GM10266 (cell line): Measurements from ENCODE around the gene TAGLN.
A peak's percentile ranks its signal among the peaks of the same experiment; 100 is the strongest.
"Not testable (repeated sequence)": the region's sequence is repeated elsewhere in the genome, so short reads cannot be mapped to it uniquely, and the experiment has no call there.

Experiments
- DNase-seq: peaks from one replicate; pipeline ENCODE4 v3.0.0; 2012; ENCODE audit errors: extremely low spot score
- TF ChIP-seq, protein P1 (sequence below): IDR thresholded peaks from 2 replicates; pipeline ENCODE4 v1.5.1; 2012; ENCODE audit warnings: mild to moderate bottlenecking, low read depth; ENCODE audit not compliant: control insufficient read depth, insufficient read depth; ENCODE audit errors: missing control alignments

The TAGLN gene

DNA sequence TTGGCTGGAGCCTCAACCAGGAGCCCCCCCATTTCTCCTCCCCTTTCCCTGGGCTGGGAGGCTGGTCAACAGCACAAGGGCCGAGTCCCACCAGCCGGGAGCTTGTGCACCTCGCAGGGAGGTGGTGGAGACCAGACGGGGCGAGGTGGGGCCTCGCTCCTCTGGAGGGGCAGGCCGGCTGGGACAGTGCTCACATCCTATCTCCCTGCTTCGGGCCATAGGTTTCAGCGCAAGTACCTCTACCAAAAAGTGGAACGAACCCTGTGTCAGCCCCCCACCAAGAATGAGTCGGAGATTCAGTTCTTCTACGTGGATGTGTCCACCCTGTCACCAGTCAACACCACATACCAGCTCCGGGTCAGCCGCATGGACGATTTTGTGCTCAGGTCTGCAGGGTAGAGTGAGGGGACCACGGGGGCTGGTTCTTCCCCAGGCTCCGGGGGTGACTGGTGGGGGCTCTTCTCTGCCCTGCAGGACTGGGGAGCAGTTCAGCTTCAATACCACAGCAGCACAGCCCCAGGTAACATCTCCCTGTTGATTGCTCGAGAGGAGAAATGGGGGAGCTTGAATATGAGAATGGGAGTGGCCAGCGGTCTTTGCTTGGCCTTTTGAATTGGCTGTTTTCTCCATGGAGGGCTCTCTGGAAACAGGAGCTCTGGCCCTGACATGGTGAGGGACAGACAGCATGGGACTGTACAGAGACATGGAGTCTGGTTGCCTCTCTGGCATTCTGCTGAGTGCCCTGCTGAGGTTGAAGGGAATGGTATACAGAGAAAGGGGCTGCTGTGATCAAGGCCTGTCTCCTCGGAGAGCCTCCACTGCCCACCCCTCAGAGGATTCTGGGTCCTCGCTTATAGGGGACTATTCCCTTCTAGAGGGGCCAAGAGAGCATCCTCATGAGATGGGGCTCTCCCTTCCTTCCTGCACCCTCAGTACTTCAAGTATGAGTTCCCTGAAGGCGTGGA lies 17.3 kb upstream of the TAGLN start:
- DNase-seq, result no peak
- TF ChIP-seq, protein P1, sequence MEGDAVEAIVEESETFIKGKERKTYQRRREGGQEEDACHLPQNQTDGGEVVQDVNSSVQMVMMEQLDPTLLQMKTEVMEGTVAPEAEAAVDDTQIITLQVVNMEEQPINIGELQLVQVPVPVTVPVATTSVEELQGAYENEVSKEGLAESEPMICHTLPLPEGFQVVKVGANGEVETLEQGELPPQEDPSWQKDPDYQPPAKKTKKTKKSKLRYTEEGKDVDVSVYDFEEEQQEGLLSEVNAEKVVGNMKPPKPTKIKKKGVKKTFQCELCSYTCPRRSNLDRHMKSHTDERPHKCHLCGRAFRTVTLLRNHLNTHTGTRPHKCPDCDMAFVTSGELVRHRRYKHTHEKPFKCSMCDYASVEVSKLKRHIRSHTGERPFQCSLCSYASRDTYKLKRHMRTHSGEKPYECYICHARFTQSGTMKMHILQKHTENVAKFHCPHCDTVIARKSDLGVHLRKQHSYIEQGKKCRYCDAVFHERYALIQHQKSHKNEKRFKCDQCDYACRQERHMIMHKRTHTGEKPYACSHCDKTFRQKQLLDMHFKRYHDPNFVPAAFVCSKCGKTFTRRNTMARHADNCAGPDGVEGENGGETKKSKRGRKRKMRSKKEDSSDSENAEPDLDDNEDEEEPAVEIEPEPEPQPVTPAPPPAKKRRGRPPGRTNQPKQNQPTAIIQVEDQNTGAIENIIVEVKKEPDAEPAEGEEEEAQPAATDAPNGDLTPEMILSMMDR, result no peak

DNA sequence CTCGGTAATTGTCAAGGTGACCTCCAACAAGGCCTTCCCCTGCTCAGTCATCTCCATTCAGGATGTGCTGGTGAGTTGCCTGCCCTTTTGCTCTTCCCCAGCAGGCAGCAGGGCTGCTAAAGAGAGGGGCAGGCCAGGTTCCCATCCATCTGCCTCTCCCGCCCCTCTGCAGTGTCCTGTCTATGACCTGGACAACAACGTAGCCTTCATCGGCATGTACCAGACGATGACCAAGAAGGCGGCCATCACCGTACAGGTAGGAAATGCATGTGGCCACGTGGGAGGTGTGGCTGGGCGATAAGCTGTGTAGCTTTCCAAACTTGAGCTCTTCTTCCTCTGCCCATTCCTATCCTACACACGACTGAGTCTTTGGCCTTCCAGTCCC lies 16.6 kb upstream of the TAGLN start:
- TF ChIP-seq, protein P1, result no peak
- no peak for DNase-seq

DNA sequence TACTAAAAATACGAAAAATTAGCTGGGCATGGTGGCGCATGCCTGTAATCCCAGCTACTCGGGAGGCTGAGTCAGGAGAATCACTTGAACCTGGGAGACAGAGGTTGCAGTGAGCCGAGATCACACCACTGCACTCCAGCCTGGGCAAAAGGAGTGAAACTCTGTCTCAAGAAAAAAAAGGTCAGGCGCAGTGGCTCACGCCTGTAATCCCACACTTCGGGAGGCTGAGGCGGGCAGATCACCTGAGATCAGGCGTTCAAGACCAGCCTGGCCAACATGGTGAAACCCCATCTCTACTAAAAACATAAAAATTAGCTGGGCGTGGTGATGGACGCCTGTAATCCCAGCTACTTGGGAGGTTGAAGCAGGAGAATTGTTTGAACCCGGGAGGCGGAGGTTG lies 16.0 kb upstream of the TAGLN start:
- not testable (repeated sequence) for DNase-seq

DNA sequence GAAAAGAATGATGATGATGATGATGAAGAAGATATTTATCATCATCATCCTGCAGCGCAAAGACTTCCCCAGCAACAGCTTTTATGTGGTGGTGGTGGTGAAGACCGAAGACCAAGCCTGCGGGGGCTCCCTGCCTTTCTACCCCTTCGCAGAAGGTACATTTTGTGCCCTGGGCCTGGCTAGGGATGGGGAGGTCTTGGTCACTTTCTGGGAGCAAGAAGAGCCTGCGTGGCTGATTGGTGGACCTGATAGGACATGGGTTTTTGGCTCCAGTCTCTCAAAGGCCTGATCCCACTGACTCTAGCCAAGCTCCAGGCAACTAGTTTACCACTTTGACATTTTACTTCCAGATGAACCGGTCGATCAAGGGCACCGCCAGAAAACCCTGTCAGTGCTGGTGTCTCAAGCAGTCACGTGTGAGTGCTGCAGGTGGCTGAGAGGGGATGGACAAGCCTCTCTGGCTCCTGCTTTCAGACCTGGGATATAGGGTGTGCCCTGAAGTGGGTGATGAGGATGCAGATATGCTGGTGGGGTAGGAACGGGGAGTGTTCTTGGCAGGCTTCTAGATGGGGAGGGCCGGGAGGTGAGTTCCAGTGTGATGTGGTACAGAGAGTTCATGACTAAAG lies 15.3 kb upstream of the TAGLN start:
- no peak for DNase-seq
- TF ChIP-seq, protein P1, result no peak

DNA sequence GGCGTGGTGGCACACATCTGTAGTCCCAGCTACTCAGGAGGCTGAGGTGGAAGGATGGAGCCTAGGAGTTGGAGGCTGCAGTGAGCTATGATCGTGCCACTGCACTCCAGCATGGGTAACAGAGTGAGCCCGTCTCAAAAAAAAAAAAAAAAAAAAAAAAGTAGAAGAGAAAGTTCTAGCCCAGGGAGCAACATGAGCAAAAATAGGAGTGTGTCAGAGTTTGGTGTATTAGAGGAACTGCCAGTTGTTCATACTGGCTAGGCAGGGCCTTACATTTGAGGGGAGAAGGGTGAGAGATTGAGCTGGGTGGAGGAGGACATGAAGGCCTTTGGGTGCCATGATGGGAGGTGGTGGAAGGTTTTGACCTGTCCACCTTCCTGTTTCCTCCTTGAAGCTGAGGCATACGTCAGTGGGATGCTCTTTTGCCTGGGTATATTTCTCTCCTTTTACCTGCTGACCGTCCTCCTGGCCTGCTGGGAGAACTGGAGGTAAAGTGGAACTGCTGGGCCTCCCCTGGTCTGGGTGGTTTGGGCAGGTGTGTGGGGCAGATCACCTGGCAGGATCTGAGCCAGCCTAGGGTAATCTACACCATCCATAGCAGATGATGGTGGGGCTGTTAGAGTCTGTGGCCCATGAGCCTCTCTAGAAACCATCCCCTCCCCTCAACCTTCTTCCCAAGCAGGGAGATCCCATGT lies 13.3 kb upstream of the TAGLN start:
- DNase-seq, result peak; percentile 22
- TF ChIP-seq, protein P1, result no peak

DNA sequence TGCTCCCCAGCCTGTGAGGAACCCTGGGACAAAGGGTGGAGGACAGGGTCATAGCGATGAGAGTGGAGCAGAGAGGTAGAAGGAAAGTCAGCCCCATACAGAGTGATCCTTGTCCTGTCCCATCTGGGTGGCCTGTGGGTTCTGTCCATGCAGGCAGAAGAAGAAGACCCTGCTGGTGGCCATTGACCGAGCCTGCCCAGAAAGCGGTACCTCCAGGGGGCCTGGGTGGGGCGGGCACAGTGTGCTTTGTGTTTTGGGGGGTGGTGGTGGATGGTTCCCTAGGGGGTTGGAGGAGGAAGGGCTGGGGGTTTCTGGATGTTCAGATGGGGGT lies 12.8 kb upstream of the TAGLN start:
- TF ChIP-seq, protein P1, result no peak
- no peak for DNase-seq

DNA sequence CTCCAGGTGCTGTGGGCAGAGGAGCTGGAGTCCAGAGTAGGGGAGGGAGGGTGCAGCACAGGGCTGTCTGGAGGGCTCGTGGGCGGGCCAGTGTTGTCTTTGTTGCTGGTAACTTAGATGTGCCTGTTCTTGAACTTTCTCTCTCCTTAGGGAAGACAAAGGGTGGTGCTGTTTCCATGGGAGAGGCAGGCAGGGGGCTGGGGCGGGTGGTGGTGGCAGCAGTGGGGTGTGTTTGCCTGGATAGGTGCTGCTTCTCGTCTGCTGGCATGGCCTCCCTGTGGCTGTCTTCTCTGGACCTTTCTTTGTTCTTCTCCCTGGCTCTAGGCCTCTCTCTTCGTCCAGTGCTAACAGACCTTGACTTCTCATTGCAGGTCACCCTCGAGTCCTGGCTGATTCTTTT lies 12.2 kb upstream of the TAGLN start:
- TF ChIP-seq, protein P1, result no peak
- DNase-seq, result no peak
